Ishikawa (cell line): ENCODE results near the gene LRP5.

Experiments used
- CEBPB ChIP-seq: IDR thresholded peaks from 2 replicates; pipeline ENCODE4 v1.6.1; 2012
- CREB1 ChIP-seq: IDR thresholded peaks from 2 replicates; pipeline ENCODE4 v1.6.1; 2012; ENCODE audit warnings: low read depth
- EGR1 ChIP-seq: IDR thresholded peaks from 2 replicates; pipeline ENCODE4 v1.6.1; 2012
- EP300 ChIP-seq: IDR thresholded peaks from 2 replicates; pipeline ENCODE4 v1.6.1; 2012; ENCODE audit warnings: borderline replicate concordance
- FOXM1 ChIP-seq: IDR thresholded peaks from 2 replicates; pipeline ENCODE4 v1.6.1; 2012; ENCODE audit warnings: low read depth, borderline replicate concordance
- NFIC ChIP-seq: IDR thresholded peaks from 2 replicates; pipeline ENCODE4 v1.6.1; 2012
- RAD21 ChIP-seq: IDR thresholded peaks from 2 replicates; pipeline ENCODE4 v1.6.1; 2012; ENCODE audit warnings: low read depth
- REST ChIP-seq: IDR thresholded peaks from 2 replicates; pipeline ENCODE4 v1.6.1; 2012; ENCODE audit warnings: low read depth, mild to moderate bottlenecking
- TAF1 ChIP-seq: IDR thresholded peaks from 2 replicates; pipeline ENCODE4 v1.6.1; 2012; ENCODE audit warnings: low read depth, mild to moderate bottlenecking
- TCF12 ChIP-seq: IDR thresholded peaks from 2 replicates; pipeline ENCODE4 v1.6.1; 2012; ENCODE audit warnings: low read depth
- TEAD4 ChIP-seq: IDR thresholded peaks from 2 replicates; pipeline ENCODE4 v1.6.1; 2012
- YY1 ChIP-seq: IDR thresholded peaks from 2 replicates; pipeline ENCODE4 v1.6.1; 2012; ENCODE audit warnings: low read depth
- ZBTB7A ChIP-seq: IDR thresholded peaks from 2 replicates; pipeline ENCODE4 v1.6.1; 2012; ENCODE audit warnings: low read depth
- TF ChIP-seq, protein P1 (sequence below): IDR thresholded peaks from 2 replicates; pipeline ENCODE4 v1.6.1; 2012
- TF ChIP-seq, protein P2 (sequence below): IDR thresholded peaks from 2 replicates; pipeline ENCODE4 v1.6.1; 2012

Gene LRP5

GRCh38 chr11:68379206-68379605 lies 66.8 kb downstream of the LRP5 start:
- TF ChIP-seq FOXM1: no peak
- TF ChIP-seq EP300: no peak
- TF ChIP-seq ZBTB7A: no peak
- TF ChIP-seq, protein P1, sequence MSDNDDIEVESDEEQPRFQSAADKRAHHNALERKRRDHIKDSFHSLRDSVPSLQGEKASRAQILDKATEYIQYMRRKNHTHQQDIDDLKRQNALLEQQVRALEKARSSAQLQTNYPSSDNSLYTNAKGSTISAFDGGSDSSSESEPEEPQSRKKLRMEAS: no peak
- no peak for TF ChIP-seq YY1
- no peak for TF ChIP-seq TAF1
- TF ChIP-seq CREB1: no peak
- no peak for TF ChIP-seq NFIC
- no peak for TF ChIP-seq RAD21
- TF ChIP-seq TCF12: no peak
- no peak for TF ChIP-seq TEAD4
- TF ChIP-seq REST: no peak
- TF ChIP-seq CEBPB: no peak
- TF ChIP-seq, protein P2, sequence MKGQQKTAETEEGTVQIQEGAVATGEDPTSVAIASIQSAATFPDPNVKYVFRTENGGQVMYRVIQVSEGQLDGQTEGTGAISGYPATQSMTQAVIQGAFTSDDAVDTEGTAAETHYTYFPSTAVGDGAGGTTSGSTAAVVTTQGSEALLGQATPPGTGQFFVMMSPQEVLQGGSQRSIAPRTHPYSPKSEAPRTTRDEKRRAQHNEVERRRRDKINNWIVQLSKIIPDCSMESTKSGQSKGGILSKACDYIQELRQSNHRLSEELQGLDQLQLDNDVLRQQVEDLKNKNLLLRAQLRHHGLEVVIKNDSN: no peak
- TF ChIP-seq EGR1: no peak

- TF ChIP-seq TCF12 (no peak), TEAD4 (no peak), EGR1 (no peak), RAD21 (no peak), TAF1 (no peak), YY1 (no peak), CREB1 (no peak), REST (no peak)
- TF ChIP-seq, protein P1: no peak
- TF ChIP-seq, protein P2: no peak
These were observed 68.6 kb downstream of the LRP5 start for GRCh38 chr11:68380786-68381622.

GRCh38 chr11:68381716-68382115 lies 69.3 kb downstream of the LRP5 start:
- TF ChIP-seq REST: peak; percentile 20; the same call in 1 of the 2 replicates
- no peak for TF ChIP-seq FOXM1

DNA sequence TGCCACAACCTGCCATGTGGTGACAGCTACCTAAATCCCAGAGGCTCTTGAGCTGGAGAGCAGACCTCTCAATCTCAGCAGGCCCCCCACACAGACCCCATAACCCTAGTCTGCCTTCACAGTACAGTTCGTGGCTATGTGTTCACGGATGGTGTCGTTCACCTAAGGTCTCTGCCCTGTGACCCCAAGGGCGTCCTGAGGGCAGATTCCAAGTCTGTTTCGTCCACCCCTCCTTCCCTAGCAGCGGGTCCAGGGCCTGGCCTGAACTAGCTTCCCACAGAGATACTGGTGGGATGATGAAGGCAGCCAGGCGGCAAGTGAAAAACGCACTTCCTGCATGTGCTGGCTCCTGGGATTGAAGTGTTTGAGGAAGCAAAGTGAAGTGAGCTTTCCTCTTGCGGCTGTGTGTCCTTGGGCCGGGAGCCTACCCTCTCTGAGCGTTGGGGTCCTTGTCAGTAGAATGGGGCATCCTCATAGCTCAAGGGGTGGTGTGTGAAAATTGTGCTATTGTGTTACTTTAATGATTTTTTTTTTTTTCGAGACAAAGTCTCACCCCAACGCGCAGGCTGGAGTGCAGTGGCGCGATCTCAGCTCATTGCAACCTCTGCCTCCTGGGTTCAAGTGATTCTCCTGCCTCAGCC lies 70.1 kb downstream of the LRP5 start:
- no peak for TF ChIP-seq FOXM1
- no peak for TF ChIP-seq TCF12
- TF ChIP-seq NFIC: no peak
- TF ChIP-seq REST: no peak
- TF ChIP-seq CEBPB: no peak
- TF ChIP-seq RAD21: no peak
- no peak for TF ChIP-seq EGR1
- no peak for TF ChIP-seq TEAD4
- no peak for TF ChIP-seq CREB1
- TF ChIP-seq TAF1: no peak
- TF ChIP-seq, protein P2: no peak
- no peak for TF ChIP-seq EP300
